Calu3 (cell line): ENCODE results near the gene IFNA16. TPM values are rescaled to one million over a fixed set of nuclear protein-coding genes. Genes with fewer than 3 reads are reported as not detected.
A peak's percentile ranks its signal among the peaks of the same experiment; 100 is the strongest.
"Not testable (repeated sequence)": the region's sequence is repeated elsewhere in the genome, so short reads cannot be mapped to it uniquely, and the experiment has no call there.

Experiments used
- BruUV-seq: library from RNA; stranded (reverse); fragments of 400-500 nt; replicated peaks from 2 replicates; lab custom pipeline; 2021; lab: Mats Ljungman, UMichigan
- CTCF ChIA-PET: fragments of 300-600 bp; sonication (Branson Sonifier 250); formaldehyde crosslinking; loops from one replicate; lab custom pipeline; 2022; ENCODE audit warnings: antibody characterized with exemption; lab: Charles Lee
- DNase-seq: peaks from one replicate; pipeline ENCODE4 v3.0.0; 2022
- H3K27ac Mint-ChIP-seq: one replicate; pipeline ENCODE4 v1.8.0; 2022; ENCODE audit warnings: mixed read lengths; ENCODE audit not compliant: unreplicated experiment
- H3K27me3 Mint-ChIP-seq: one replicate; pipeline ENCODE4 v1.8.0; 2022; ENCODE audit warnings: mixed read lengths; ENCODE audit not compliant: unreplicated experiment
- H3K36me3 Mint-ChIP-seq: one replicate; pipeline ENCODE4 v1.8.0; 2022; ENCODE audit warnings: mild to moderate bottlenecking, moderate library complexity, mixed read lengths; ENCODE audit not compliant: insufficient read depth, unreplicated experiment
- H3K4me1 Mint-ChIP-seq: one replicate; pipeline ENCODE4 v1.8.0; 2022; ENCODE audit warnings: mild to moderate bottlenecking, low read depth, mixed read lengths; ENCODE audit not compliant: unreplicated experiment
- H3K4me3 Mint-ChIP-seq: one replicate; pipeline ENCODE4 v1.8.0; 2022; ENCODE audit warnings: mild to moderate bottlenecking, low read depth, moderate library complexity, mixed read lengths; ENCODE audit not compliant: unreplicated experiment
- H3K9me3 Mint-ChIP-seq: one replicate; pipeline ENCODE4 v1.8.0; 2022; ENCODE audit warnings: low read depth, mixed read lengths; ENCODE audit not compliant: unreplicated experiment
- intact Hi-C: fragments of 100-400 bp; cut with micrococcal nuclease; formaldehyde crosslinking; loops from one replicate; pipeline ENCODE4 v1.10.0; 2022; ENCODE audit not compliant: unreplicated experiment
- total RNA-seq: library from RNA; stranded (reverse); gene quantifications from 2 replicates; pipeline ENCODE4 v1.2.3, GENCODE V29; 2022
- TF ChIP-seq, protein P1 (sequence below): fragments of 200-600 bp; IDR thresholded peaks from one replicate; pipeline ENCODE4 v1.8.0; 2022; ENCODE audit warnings: antibody characterized with exemption; ENCODE audit not compliant: unreplicated experiment

Gene IFNA16
- total RNA-seq, 1 experiment from 2014 or later = not detected

DNA sequence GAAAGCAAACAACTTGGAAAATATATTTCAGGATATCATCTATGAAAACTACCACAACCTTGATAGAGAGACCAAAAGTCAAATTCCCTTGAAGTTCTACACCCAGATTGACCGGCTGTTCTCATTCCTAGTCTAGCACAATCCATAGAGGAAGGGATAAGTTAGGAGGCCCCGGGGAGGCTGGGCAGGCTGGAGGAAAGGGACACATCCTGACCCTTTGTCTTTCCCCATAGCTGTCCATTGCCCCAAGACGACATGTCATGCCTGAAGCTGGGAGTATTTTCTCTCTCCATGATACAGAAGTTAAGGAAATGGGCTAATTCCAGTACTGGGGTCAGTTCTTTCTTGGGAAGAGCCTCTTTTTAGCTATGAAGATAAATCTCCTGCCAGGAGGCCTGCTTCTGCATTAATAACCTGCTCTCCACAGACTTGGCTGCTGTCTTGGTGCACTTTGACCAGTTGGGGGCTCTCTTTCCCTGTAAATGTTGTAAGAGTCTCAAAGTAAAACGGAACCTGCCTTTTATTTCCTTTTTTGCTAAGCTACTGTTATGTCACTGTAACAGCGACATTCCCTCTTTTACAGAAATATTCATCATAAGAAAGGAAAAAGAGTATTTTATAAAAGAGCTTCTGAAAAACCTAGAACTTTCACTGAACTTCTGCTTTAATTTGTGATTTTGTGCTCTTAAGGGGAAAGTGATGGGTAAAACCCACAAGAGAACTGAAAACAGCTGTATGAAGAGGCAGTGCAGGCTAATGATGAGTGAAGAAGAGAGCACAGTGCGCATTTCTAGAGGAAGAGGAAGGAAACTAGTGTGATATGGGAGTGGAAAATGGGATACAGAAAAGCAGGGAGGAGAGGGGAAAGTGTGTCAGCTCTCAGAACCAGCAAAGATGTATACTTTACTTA, 22.0 kb downstream of the IFNA16 start:
- H3K27ac Mint-ChIP-seq, BruUV-seq, intact Hi-C loops: not testable (repeated sequence)

DNA sequence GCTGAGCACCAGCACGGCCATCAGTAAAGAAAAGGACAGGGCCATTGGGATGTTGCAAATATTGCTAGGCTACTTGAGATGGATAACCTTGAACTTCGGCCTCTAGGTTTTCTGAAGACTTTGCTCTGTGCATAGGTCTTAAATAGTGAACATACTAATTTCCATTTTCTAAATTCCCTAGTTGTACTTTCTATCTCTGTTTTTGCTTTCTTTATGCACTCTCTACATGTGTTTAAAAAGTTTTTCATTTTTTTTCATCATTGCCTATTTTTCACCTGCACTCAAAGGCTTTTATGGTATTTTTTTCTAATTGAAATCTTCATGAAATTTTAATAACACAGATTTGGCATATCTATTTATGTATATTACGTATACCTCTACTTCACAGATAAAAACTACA, 29.6 kb downstream of the IFNA16 start, which contains the start of gene IFNA4:
IFNA4 (minus strand) TSS at position 101 of the 400 bp plus-strand sequence; CDS start at position 45, 56 bp downstream.
- intact Hi-C loops, CTCF ChIA-PET, H3K27me3 Mint-ChIP-seq, H3K36me3 Mint-ChIP-seq, H3K4me3 Mint-ChIP-seq, H3K4me1 Mint-ChIP-seq, BruUV-seq, H3K9me3 Mint-ChIP-seq, DNase-seq, H3K27ac Mint-ChIP-seq: not testable (repeated sequence)

More for the DNA sequence above, 22.0 kb downstream of the IFNA16 start:
- H3K4me3 Mint-ChIP-seq, H3K4me1 Mint-ChIP-seq, H3K9me3 Mint-ChIP-seq, H3K36me3 Mint-ChIP-seq: not testable (repeated sequence)
- peaks cover 25% of the 10 kb centered on the region for H3K27me3 Mint-ChIP-seq
- CTCF ChIA-PET = interaction anchor here (0.6 to 1.7 kb wide), 3 partner anchors 12 to 495 kb away, joined by 3 to 10 read pairs (median 4); no protein-coding TSS in a partner anchor
- TF ChIP-seq, protein P1, sequence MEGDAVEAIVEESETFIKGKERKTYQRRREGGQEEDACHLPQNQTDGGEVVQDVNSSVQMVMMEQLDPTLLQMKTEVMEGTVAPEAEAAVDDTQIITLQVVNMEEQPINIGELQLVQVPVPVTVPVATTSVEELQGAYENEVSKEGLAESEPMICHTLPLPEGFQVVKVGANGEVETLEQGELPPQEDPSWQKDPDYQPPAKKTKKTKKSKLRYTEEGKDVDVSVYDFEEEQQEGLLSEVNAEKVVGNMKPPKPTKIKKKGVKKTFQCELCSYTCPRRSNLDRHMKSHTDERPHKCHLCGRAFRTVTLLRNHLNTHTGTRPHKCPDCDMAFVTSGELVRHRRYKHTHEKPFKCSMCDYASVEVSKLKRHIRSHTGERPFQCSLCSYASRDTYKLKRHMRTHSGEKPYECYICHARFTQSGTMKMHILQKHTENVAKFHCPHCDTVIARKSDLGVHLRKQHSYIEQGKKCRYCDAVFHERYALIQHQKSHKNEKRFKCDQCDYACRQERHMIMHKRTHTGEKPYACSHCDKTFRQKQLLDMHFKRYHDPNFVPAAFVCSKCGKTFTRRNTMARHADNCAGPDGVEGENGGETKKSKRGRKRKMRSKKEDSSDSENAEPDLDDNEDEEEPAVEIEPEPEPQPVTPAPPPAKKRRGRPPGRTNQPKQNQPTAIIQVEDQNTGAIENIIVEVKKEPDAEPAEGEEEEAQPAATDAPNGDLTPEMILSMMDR = peak; percentile 34
- DNase-seq = peak; percentile 36

DNA sequence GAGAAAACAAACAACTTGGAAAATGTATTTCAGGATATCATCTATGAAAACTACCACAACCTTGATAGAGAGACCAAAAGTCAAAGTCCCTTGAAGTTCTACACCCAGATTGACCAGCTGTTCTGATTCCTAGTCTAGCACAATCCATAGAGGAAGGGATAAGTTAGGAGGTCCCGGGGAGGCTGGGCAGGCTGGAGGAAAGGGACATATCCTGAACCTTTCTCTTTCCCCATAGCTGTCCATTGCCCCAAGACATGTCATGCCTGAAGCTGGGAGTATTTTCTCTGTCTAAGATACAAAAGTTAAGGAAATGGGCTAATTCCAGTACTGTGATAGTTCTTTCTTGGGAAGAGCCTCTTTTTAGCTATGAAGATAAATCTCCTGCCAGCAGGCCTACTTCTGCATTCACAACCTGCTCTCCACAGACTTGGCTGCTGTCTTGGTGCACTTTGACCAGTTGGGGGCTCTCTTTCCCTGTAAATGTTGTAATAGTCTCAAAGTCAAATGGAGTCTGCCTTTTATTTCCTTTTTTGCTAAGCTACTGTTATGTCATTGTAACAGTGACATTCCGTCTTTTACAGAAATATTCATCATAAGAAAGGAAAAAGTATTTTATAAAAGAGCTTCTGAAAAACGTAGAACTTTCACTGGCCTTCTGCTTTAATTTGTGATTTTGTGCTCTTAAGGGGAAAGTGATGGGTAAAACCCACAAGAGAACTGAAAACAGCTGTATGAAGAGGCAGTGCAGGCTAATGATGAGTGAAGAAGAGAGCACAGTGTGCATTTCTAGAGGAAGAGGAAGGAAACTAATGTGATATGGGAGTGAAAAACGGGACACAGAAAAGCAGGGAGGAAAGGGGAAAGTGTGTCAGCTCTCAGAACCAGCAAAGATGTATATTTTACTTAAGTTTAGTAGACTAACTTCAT, 34.0 kb downstream of the IFNA16 start:
- H3K27ac Mint-ChIP-seq, H3K4me3 Mint-ChIP-seq, intact Hi-C loops, H3K36me3 Mint-ChIP-seq, H3K4me1 Mint-ChIP-seq, H3K27me3 Mint-ChIP-seq, H3K9me3 Mint-ChIP-seq, BruUV-seq: not testable (repeated sequence)
- CTCF ChIA-PET = interaction anchor here (1.3 kb wide), 1 partner anchor 12 kb away, joined by 4 read pairs; no protein-coding TSS in a partner anchor
- peak; percentile 24 for DNase-seq
- TF ChIP-seq, protein P1 = peak; percentile 43

DNA sequence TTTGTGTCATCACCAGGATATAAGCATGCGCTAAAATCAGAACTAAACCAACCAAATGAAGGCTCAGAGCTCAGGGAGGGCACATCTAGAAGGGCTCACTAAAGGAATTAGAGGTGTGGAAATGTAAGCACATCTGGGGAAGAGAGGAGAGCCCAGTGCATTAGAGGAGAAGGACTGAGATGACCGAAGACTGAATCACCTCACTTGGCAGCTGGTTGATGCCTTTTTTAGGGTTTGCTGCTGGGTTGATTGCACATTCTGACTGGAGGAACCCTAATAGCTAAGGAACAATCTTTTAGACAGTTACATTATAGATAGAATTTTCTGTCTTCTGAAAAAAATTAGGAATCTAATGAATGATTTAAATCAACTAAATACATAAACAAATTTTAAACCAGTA, 42.4 kb downstream of the IFNA16 start:
- Mint-ChIP-seq H3K4me3 (no peak overlapping the region), H3K27me3 (peaks cover 14% of the 10 kb centered on the region), H3K36me3 (no peaks in the 10 kb centered on the region), H3K27ac (no peak overlapping the region), H3K9me3 (no peaks in the 10 kb centered on the region), H3K4me1 (no peaks in the 10 kb centered on the region)
- CTCF ChIA-PET = no interaction called here
- no TSS peak for BruUV-seq
- TF ChIP-seq, protein P1 = no peak
- intact Hi-C loops = no loop called here
- DNase-seq = no peak
